ENCODE measurements around the gene AGAP5. TPM values are rescaled to one million over a fixed set of nuclear protein-coding genes. Genes with fewer than 3 reads are reported as not detected.
A peak's percentile ranks its signal among the peaks of the same experiment; 100 is the strongest.
"Not testable (repeated sequence)": the region's sequence is repeated elsewhere in the genome, so short reads cannot be mapped to it uniquely, and the experiment has no call there.

Gene AGAP5
- 11.7 to 12.8 TPM (median 12.1 TPM) in 3 replicates for total RNA-seq

DNA sequence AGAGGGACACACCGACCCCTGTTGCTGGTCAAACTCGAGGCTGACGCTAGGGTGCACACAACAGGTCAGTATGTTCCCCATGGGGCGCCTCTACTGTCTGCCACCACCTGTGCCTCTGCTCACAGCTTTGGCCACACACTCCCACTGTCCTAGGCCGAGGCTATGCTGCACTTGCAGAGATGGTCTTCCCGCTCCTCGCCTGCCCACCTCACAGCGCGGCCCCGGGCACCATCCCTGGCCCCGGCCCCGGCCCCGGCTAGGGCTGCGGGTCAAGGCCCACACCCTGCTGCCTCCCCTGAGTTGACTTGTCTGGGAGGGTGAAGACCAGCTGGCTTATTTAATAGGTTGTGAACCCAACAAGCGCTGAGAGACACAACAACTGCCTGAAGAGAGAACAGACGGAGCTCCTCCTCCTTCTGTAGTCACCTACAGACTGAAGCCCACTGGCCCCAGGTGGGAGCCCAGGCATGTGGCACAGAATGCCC, at the start of gene AGAP5:
Gene AGAP5, minus strand, starts transcription at position 435 of the 485 bp plus-strand sequence. Its CDS starts 354 bp downstream, at position 81.
- not testable (repeated sequence) for H3K36me3 Mint-ChIP-seq; H3K27me3 Mint-ChIP-seq (ENCODE audit: low read depth); H3K4me3 Mint-ChIP-seq; H3K9me3 Mint-ChIP-seq; H3K4me1 Mint-ChIP-seq; DNase-seq (ENCODE audit: low spot score in 2 of 2, unreplicated experiment in 2 of 2); H3K27ac Mint-ChIP-seq

GRCh38 chr10:73746721-73747120, 48.8 kb upstream of the AGAP5 start:
- Mint-ChIP-seq H3K4me3 (no peak overlapping the region), H3K9me3 (no peaks in the 10 kb centered on the region), H3K36me3 (peaks cover 16% of the 10 kb centered on the region), H3K27me3 (ENCODE audit: low read depth) (no peaks in the 10 kb centered on the region), H3K4me1 (peaks cover 30% of the 10 kb centered on the region), H3K27ac (no peak overlapping the region)
- TF ChIP-seq CTCF (IDR thresholded peaks at IDR 0.05; ENCODE audit: unreplicated experiment), result no peak
- no peak for DNase-seq (ENCODE audit: low spot score in 2 of 2, unreplicated experiment in 2 of 2)

- no peak for TF ChIP-seq CTCF (IDR thresholded peaks at IDR 0.05; ENCODE audit: unreplicated experiment)
- peak in 1 of 2 experiments; percentile 72 for DNase-seq (ENCODE audit: low spot score in 2 of 2, unreplicated experiment in 2 of 2)
- Mint-ChIP-seq H3K27me3 (ENCODE audit: low read depth) (no peaks in the 10 kb centered on the region), H3K4me1 (peaks cover 30% of the 10 kb centered on the region), H3K36me3 (peaks cover 5% of the 10 kb centered on the region), H3K9me3 (no peaks in the 10 kb centered on the region), H3K4me3 (peak overlapping the region; percentile 94), H3K27ac (peak overlapping the region; percentile 99)
Measured at GRCh38 chr10:73744664-73744975, 46.7 kb upstream of the AGAP5 start.

- TF ChIP-seq CTCF (IDR thresholded peaks at IDR 0.05; ENCODE audit: unreplicated experiment), result no peak
- H3K9me3 Mint-ChIP-seq, result no peaks in the 10 kb centered on the region
- peak within 1 kb of the TSS; percentile 99 for H3K27ac Mint-ChIP-seq
- H3K36me3 Mint-ChIP-seq, result peaks cover 2% of the 10 kb centered on the region
- H3K27me3 Mint-ChIP-seq (ENCODE audit: low read depth), result no peaks in the 10 kb centered on the region
- peaks cover 28% of the 10 kb centered on the region for H3K4me1 Mint-ChIP-seq
- DNase-seq (ENCODE audit: low spot score in 2 of 2, unreplicated experiment in 2 of 2), result peak; percentile 84 to 93
- H3K4me3 Mint-ChIP-seq, result peak within 1 kb of the TSS; percentile 94
Measured at GRCh38 chr10:73743905-73744663, 46.2 kb upstream of the AGAP5 start, which contains the start of gene SEC24C. Gene SEC24C, plus strand, starts transcription at chr10:73744372. Its CDS starts 2,461 bp downstream, at chr10:73746833.

DNA sequence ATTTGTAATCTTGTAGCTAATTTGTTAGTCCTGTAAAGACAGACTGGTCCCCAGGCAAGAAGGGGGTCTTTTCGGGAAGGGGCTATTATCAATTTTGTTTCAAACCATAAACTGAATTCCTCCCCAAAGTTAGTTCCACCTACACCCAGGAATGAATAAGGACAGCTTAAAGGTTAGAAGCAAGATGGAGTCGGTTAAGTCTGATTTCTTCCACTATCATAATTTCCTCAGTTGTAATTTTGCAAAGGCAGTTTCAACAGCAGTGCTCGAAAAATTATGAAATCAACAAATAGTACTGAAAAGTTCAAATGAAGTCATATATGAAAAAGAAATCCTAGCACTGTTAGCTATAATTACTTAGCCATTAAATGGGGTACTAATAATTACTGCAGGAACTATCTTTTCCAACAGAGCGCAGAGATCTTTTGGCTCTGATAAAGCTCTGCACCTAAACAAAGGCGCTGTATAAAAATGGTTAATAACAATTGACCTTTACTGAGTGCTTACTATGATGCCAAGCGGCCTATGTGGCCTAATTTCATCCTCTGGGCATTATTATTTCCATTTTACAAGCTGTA, 45.5 kb upstream of the AGAP5 start:
- Mint-ChIP-seq H3K36me3 (no peaks in the 10 kb centered on the region), H3K27ac (peak overlapping the region; percentile 99), H3K4me1 (peaks cover 26% of the 10 kb centered on the region), H3K4me3 (peak overlapping the region; percentile 94), H3K9me3 (no peaks in the 10 kb centered on the region), H3K27me3 (ENCODE audit: low read depth) (no peaks in the 10 kb centered on the region)
- no peak for TF ChIP-seq CTCF (IDR thresholded peaks at IDR 0.05; ENCODE audit: unreplicated experiment)
- no peak for DNase-seq (ENCODE audit: low spot score in 2 of 2, unreplicated experiment in 2 of 2)

GRCh38 chr10:73742454-73742734, 44.5 kb upstream of the AGAP5 start:
- Mint-ChIP-seq H3K4me1 (peaks cover 26% of the 10 kb centered on the region), H3K27ac (peak overlapping the region; percentile 99), H3K36me3 (peaks cover 3% of the 10 kb centered on the region), H3K4me3 (peak overlapping the region; percentile 94), H3K27me3 (ENCODE audit: low read depth) (no peaks in the 10 kb centered on the region), H3K9me3 (no peaks in the 10 kb centered on the region)
- no peak for DNase-seq (ENCODE audit: low spot score in 2 of 2, unreplicated experiment in 2 of 2)
- TF ChIP-seq CTCF (IDR thresholded peaks at IDR 0.05; ENCODE audit: unreplicated experiment), result no peak

DNA sequence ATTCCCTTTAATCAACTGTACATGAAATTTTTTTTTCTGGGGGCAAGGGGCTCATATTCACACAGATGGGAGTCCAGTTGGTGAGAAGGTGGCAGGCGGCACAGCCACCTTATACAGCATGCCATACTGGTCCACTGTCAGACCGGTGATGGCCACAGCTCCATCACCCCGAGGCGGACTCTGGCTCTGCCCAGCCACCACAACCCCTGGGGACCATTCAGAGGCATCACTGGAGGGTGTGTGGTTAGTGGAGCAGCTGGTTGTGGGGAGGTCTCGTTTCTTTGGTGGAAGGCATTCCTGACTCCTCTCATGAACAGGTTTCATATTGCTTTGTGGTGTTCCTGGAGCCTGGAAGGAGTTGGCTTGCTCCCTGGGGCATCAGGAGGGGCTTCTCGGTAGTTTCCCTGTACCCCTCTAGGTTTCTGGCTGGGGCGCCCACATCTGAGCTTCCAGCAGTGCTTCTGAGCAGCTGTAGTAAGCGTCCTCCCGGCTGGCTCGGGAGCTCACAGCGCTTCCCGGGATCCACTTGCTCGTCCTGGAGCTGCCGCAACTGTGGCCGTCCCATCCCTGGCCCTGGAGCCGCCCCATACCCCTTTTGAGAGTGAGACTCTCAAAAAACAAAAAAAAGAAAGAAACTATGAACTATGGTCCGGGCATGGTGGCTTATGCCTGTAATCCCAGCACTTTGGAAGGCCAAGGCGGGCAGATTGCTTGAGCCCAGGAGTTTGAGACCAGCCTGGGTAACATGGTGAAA, 42.8 kb upstream of the AGAP5 start:
- not testable (repeated sequence) for H3K27ac Mint-ChIP-seq; H3K9me3 Mint-ChIP-seq; H3K27me3 Mint-ChIP-seq (ENCODE audit: low read depth); DNase-seq (ENCODE audit: low spot score in 2 of 2, unreplicated experiment in 2 of 2); H3K36me3 Mint-ChIP-seq; H3K4me3 Mint-ChIP-seq
- peaks cover 17% of the 10 kb centered on the region for H3K4me1 Mint-ChIP-seq

Data from mesothelial cell of epicardium (in vitro differentiated cells).